ENCODE data around the gene RBM38. TPM values are rescaled to one million over a fixed set of nuclear protein-coding genes. Genes with fewer than 3 reads are reported as not detected.

RBM38 gene
- total RNA-seq, 4 donors from 2014 or later = 67.6 to 203 (median 139) TPM

GRCh38 chr20:57399587-57400155 is 8.5 kb downstream of the RBM38 start:
- no peak for DNase-seq (ENCODE audit: extremely low spot score)
- Histone ChIP-seq H3K36me3 (peaks cover 11 to 65% (median 54%) of the 10 kb centered on the region in 4 donors), H3K4me1 (peaks cover 72 to 100% (median 100%) of the 10 kb centered on the region in 4 donors), H3K27me3 (no peaks in the 10 kb centered on the region), H3K27ac (replicated peaks in 1 of 4) (peak overlapping the region; percentile 93 to 95 (median 94)), H3K9me3 (no peaks in the 10 kb centered on the region), H3K4me3 (peak overlapping the region in 3 of 4 donors; percentile 31 to 44 (median 36))
- TF ChIP-seq POLR2AphosphoS5 (IDR thresholded peaks at IDR 0.05) (peak in 1 of 2 donors; percentile 16), CTCF (IDR thresholded peaks at IDR 0.05) (no peak)
- 22% methylated on average over 21 of the region's 21 CpGs for WGBS
- intact Hi-C loops (cut with DNase I) = no loop called here

GRCh38 chr20:57400231-57400701 is 9.1 kb downstream of the RBM38 start:
- Histone ChIP-seq H3K4me1 (peaks cover 70 to 100% (median 100%) of the 10 kb centered on the region in 4 donors), H3K36me3 (peaks cover 11 to 69% (median 58%) of the 10 kb centered on the region in 4 donors), H3K27me3 (no peaks in the 10 kb centered on the region), H3K4me3 (peak overlapping the region in 1 of 4 donors; percentile 36), H3K27ac (replicated peaks in 1 of 4) (peak overlapping the region; percentile 93 to 95 (median 94)), H3K9me3 (no peaks in the 10 kb centered on the region)
- WGBS = 32% methylated on average over 10 of the region's 11 CpGs
- TF ChIP-seq CTCF (IDR thresholded peaks at IDR 0.05) (peak; percentile 19 to 43 (median 41)), EP300 (IDR thresholded peaks at IDR 0.05) (no peak), POLR2AphosphoS5 (IDR thresholded peaks at IDR 0.05) (peak in 1 of 2 donors; percentile 7), POLR2A (IDR thresholded peaks at IDR 0.05; ENCODE audit: low read depth) (no peak)
- no peak for DNase-seq (ENCODE audit: extremely low spot score)
- intact Hi-C loops (cut with DNase I) = no loop called here

GRCh38 chr20:57400821-57401564 is 9.8 kb downstream of the RBM38 start:
- intact Hi-C loops (cut with DNase I) = no loop called here
- peak overlapping the region; percentile 93 to 95 (median 94) for H3K27ac ChIP-seq (replicated peaks in 1 of 4)
- no peak for DNase-seq (ENCODE audit: extremely low spot score)
- no peaks in the 10 kb centered on the region for H3K27me3 ChIP-seq
- TF ChIP-seq POLR2A (IDR thresholded peaks at IDR 0.05; ENCODE audit: low read depth) = no peak
- no peak for TF ChIP-seq POLR2AphosphoS5 (IDR thresholded peaks at IDR 0.05)
- TF ChIP-seq EP300 (IDR thresholded peaks at IDR 0.05) = no peak
- no peak for TF ChIP-seq CTCF (IDR thresholded peaks at IDR 0.05)
- peaks cover 69 to 100% (median 100%) of the 10 kb centered on the region in 4 donors for H3K4me1 ChIP-seq
- WGBS = 42% methylated on average over 12 of the region's 21 CpGs
- H3K4me3 ChIP-seq = no peak overlapping the region
- H3K9me3 ChIP-seq = no peaks in the 10 kb centered on the region
- peaks cover 11 to 76% (median 65%) of the 10 kb centered on the region in 4 donors for H3K36me3 ChIP-seq

- H3K9me3 ChIP-seq = no peaks in the 10 kb centered on the region
- no peak for TF ChIP-seq POLR2AphosphoS5 (IDR thresholded peaks at IDR 0.05)
- TF ChIP-seq EP300 (IDR thresholded peaks at IDR 0.05) = no peak
- TF ChIP-seq POLR2A (IDR thresholded peaks at IDR 0.05; ENCODE audit: low read depth) = no peak
- TF ChIP-seq CTCF (IDR thresholded peaks at IDR 0.05) = no peak
- DNase-seq (ENCODE audit: extremely low spot score) = no peak
- intact Hi-C loops (cut with DNase I) = no loop called here
- H3K4me3 ChIP-seq = no peak overlapping the region
- H3K4me1 ChIP-seq = peaks cover 69 to 100% (median 100%) of the 10 kb centered on the region in 4 donors
- H3K27me3 ChIP-seq = no peaks in the 10 kb centered on the region
- peak overlapping the region; percentile 93 to 95 (median 94) for H3K27ac ChIP-seq (replicated peaks in 1 of 4)
- 82% methylated on average over 7 of the region's 7 CpGs for WGBS
- H3K36me3 ChIP-seq = peaks cover 17 to 81% (median 66%) of the 10 kb centered on the region in 4 donors
Measured at GRCh38 chr20:57401565-57401918, 10.3 kb downstream of the RBM38 start.

Data from esophagus muscularis mucosa (tissue), 4 donors.